Stimulated activated CD8-positive, alpha-beta memory T cell treated with anti-CD3 and anti-CD28 coated beads, Interleukin-7, amount 100 ng/mL, for 48 hours (primary cell): ENCODE results near the gene PRKCE.
A peak's percentile ranks its signal among the peaks of the same experiment; 100 is the strongest.
"Not testable (repeated sequence)": the region's sequence is repeated elsewhere in the genome, so short reads cannot be mapped to it uniquely, and the experiment has no call there.

Experiments used
- DNase-seq, 2 donors: peaks; one replicate each; pipeline ENCODE4 v3.0.0-alpha.2; 2020; ENCODE audit warnings: low read depth in 1 of 2; ENCODE audit errors: extremely low read depth in 1 of 2

The PRKCE gene

GRCh38 chr2:45696708-45697107 lies 45.2 kb downstream of the PRKCE start:
- DNase-seq = no peak

DNA sequence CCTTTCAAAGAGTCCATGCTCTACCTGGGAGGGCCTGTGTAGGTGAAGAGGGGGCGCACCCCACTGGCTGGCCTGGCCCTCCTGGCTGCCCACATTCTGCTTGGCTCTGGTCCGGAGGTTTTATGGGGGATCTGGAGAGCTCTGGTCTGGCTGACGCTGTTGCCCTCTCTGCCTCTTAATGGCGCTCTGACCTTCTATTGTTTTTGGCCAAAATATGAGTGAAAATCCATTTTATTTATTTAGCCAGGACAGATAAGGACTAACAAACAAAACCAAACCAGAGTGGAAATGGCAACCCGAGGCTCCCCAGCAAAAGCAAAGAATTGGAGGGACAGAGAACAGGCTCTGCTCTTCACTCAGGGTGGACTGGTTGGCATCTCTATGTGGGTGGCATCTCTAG lies 45.7 kb downstream of the PRKCE start:
- no peak for DNase-seq

GRCh38 chr2:45698554-45698953 lies 47.1 kb downstream of the PRKCE start:
- no peak for DNase-seq

DNA sequence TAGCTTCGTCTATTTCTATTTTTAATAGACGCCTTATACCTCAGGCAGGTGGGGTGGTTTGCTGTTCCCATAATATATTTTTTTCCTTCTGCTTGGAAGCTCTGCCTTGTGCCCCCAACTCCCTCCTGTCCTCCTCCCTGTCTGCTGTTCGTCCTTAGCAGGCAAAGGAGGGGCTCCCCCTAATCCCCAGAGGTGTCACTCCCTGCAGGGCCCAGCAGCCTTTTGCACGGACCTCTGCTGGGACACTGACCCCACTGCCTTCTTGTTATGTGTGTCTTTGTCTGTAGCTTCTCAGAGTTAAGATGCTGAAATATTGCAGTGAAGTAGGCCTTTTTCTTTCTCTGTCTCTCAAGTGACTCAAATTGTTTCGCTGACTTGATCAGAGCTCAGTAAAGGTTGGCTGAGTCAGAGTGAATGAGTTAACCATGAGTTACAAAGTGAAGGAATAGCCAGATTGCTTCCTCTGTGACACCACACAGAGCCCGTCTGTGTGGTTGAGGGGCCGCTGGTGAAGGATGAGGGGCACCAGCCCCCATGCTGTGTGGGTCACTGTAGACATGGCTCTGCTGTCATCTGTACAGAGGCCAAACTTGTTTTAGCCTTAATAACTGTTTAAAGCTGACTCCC lies 47.7 kb downstream of the PRKCE start:
- DNase-seq = peak; percentile 2 to 31

DNA sequence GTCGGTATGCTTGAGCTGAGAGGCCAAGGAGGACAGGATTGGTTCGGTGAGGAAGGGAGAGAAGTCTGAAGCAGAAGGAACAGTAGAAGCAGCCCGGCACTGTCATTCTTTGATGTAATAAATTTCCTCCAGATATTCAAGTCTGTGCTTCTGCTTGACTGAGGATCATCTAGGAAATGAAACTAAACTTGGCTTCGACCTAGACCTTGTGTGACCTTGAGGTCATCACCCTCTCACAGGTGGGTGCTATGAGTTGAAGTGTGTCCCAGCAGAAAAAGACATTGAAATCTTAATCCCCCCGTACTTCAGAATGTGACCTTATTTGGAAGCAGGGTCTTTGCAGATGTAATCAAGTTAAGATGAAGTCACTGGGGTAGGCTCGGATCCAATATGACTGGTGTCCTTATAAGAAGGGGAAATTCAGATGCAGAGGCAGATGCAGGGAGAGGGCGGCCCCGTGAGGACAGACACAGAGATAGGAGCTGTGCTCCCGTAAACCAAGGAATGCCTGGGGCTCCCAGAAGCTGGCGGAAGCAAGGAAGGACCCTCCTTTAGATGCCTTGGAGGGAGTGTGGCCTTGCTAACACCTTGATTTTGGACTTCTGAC lies 49.0 kb downstream of the PRKCE start:
- DNase-seq = no peak

DNA sequence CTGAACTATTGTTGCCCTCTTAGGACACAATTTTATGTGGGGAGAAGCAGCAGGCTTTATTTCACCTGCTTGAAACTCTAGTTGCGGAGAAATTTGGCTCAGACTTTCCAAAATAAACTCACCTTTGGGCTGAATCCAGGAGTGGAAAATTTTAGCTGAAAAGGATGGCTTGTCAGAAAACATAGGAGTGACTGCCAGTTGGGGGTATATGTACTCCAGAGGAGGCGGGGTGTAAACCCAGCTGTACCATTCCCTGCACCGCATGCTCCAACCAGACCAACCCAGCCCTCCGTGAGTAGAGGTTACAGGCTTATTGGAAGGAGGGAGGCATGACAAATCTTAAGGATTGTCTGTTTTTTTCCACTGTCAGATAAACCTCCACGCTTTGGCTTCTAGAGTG lies 53.8 kb downstream of the PRKCE start:
- no peak for DNase-seq

GRCh38 chr2:45706033-45706432 lies 54.6 kb downstream of the PRKCE start:
- no peak for DNase-seq

GRCh38 chr2:45707006-45707405 lies 55.5 kb downstream of the PRKCE start:
- DNase-seq = no peak

DNA sequence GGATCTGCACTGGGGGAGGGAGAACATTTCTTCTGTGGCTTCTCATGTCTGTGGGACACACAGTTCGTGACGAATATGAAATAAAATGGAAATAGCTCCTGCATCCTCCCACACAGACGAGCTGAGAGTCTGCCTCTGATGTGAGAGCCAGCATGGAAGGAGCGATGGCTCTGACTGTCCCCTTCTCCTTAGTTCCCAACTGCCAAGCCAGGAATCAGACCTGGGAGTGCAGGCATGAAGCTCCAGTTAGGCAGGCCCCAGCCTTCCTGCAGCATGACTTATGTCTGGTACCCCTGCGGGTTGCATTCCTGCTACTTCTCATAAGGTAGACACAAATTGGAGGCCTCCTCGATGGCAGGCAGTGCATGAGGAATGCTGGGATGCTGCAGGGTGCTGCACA lies 56.2 kb downstream of the PRKCE start:
- no peak for DNase-seq

GRCh38 chr2:45708501-45708900 lies 57.0 kb downstream of the PRKCE start:
- no peak for DNase-seq

DNA sequence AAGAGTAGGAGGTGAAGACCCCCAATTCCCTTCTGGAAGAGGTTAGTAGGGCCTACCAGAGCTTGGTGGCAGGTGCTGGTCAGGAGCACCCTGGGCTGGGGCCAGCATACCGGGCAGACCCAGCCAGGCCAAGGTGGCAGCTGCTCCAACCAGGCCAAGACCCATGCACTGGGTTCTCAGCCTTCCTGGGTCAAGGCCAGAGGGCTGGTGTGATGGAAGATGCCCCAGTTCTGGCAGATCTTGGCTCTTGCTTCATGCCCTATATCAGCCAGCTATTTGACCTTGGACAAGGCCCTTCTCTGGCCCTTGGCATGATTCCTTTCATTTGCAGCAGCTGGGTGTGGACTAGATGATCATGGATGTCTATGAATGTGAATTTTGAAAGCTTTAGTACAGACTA lies 57.7 kb downstream of the PRKCE start:
- no peak for DNase-seq

DNA sequence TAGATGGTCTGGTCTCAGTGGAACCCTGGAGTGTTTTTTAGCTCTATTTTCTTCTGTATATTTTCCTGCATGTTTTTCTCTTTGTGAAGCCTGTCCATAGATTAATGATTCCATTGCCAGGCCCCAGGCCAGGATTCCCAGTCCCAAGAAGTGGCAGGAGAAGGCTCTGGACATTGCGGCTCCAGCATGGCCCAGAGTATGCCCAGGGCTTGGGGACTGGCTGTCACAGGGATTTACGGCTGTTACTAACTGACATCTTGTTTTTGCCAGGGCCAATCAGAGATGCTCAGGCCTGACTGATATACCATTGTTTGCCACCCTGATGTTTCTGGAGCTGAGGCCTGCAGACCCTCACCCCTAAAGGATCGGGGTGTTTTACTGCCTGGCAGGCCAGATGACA lies 59.0 kb downstream of the PRKCE start:
- DNase-seq = no peak

DNA sequence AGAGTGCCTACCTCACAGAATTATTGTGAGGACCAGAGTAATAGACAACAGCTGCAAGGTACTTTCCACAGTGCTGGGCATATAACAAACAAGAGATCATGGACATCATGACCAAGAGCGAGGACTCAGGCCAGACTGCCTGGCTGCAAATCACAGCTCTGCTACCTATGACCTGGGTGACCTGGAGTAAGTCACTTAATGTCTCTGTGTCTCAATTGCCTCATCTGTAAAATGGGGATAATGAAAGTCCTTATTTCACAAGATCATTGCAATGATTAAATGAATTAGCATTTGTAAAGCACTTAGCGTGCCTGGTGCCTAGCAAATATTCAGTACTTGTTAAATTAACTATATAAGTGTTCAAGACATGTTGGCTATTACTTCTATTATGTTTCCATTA lies 59.7 kb downstream of the PRKCE start:
- DNase-seq = no peak

GRCh38 chr2:45712570-45712969 lies 61.1 kb downstream of the PRKCE start:
- DNase-seq = no peak

DNA sequence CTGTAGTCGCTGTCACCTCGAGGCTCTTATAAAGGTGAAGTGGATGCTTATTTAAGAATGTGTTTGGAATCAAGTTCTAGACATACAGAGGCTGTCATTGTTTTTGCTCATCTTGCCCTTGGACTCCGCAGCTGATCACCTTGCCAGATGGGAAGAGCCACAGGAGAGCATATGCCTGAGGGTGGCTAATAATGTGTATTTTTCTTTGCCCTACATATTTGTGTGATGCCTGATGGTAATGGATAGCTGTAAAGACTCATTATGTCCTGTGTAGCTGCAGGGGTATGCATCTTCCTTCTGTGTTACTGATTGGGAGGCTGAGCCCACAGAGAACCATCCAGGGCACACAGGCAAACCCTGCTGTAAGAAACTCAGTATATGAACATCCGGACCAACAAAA lies 61.7 kb downstream of the PRKCE start:
- DNase-seq = no peak

DNA sequence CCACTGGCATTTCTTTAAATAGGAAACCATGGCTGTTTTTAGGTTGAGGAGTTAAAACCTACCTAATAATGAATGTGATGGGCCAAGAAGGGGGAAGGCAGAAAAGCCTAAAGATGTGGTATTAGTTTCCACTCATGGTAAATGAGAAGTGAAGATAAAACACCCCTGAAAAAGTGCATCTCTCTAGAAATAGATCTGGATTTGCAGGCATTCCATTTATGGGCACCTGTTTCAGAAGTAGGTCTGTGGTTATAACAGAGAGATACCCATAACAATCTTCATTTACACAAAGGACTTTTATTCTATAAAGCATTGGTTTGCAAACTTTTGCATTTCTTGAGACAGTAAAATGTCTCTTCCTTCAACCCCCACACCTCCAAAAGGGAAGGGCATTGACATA lies 62.1 kb downstream of the PRKCE start:
- no peak for DNase-seq

DNA sequence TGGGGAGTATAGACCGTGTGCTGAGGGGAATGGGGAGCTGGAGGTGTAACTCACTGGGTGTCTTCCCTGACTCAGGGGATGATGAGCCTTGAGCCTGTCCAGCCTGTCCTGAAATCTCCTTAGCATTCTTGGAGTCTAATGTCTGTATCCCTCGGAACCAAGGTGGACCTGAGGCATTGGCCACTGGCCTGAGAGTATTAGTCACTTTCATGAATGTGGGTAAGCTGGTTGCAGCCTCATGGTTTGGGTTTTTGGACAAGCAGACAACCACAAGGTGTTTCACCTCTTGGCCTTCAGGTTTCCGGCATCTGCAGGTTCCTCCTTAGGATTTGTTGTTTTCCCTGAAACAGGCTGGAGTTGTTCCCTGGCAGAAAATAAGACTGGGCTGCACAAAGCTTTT lies 63.2 kb downstream of the PRKCE start:
- DNase-seq = no peak

DNA sequence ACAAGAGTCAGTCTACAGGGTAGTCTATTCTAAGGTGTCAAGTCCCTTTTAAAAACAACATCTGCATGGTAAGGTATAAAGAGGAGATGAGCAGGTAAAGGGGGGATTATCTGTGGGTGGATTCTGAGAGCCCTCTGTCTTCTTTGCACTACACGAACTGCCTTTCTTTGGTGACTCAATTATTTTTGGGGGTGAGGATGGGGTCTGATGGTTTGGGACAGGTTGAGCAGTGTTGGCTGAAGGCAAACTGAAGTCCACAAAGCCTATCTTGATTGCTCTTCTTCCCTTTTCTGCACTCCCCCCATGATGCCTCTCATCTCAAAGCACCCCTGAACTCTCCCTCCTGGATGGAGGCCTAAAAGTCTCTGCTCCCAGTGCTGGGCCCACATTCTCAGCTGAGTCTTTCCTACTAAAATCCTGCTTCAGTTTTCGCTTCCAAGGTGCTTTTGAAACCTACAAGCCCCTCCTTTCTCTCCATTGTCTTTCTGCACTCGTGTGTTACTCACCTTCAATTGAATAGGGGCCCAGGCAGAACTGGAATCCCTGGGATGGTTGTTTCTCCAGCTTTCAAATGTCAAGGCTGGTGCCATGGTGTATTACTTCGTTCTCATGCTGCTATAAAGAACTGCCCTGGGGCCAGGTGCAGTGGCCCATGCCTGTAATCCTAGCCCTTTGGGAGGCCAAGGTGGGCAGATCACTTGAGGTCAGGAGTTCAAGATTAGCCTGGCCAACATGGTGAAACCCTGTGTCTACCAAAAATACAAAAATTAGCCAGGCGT lies 64.3 kb downstream of the PRKCE start:
- no peak for DNase-seq

DNA sequence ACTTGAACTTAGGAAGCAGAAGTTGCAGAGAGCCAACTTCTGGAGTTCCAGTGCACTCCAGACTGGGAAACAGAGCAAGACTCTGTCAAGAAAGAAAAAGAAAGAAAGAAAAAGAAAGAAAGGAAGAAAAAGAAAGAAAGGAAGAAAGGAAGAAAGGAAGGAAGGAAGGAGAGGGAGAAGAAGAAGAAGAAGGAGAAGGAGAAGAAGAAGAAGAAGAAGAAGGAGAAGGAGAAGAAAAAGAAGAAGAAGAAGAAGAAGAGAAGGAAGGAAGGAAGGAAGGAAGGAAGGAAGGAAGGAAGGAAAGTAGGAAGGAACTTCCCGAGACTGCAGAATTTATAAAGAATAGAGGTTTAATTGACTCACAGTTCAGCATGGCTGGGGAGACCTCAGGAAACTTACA lies 65.0 kb downstream of the PRKCE start:
- not testable (repeated sequence) for DNase-seq

GRCh38 chr2:45716915-45717314 lies 65.4 kb downstream of the PRKCE start:
- DNase-seq = no peak

GRCh38 chr2:45720210-45720609 lies 68.7 kb downstream of the PRKCE start:
- DNase-seq = no peak

DNA sequence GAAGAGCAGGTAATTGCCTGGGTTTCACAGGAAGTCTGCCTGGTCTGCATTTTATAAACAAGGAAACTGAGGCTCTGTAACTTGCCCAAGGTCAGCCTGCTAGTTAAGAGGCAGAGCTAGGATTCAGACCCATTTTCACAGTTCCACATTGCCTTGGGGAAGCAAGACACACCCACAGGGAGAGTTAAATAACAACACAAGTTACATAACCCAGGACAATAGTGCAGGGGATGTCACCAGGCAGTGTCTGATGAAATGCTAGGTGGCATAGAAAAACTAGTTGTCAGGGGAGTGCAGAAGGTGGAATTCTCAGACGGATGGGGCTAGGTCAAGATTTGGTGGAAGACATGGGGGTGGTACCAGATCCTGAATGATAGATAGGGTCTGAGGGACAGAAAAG lies 69.7 kb downstream of the PRKCE start:
- no peak for DNase-seq
